ENCODE measurements around the gene LIMK1.
"Not testable (repeated sequence)": the region's sequence is repeated elsewhere in the genome, so short reads cannot be mapped to it uniquely, and the experiment has no call there.

Gene LIMK1

DNA sequence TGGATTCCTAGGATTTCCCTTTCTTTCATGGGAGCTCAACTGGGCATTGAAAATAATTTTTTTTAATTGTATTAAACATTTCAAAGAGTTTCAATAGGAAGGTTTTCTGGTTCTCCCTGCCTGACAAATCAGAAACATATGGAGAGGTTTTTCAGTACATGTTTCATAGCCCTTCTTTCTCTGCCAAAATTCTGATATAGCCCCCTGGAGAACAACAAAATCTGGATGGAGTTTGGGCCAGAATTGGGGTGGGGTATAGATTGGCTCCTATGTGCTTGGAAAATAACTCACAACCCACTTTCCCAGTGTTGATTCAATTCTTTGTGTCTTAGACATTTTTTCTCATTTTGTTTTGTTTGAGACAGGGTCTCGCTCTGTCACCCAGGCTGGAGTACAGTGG is 66.0 kb downstream of the LIMK1 start:
- WGBS (ENCODE audit: insufficient coverage, insufficient read length) = no CpG with 5 or more reads among the region's 1 CpG
- H3K27ac ChIP-seq (ENCODE audit: low read length) = no peak overlapping the region
- no peak overlapping the region for H3K4me3 ChIP-seq (ENCODE audit: low read length)
- no peaks in the 10 kb centered on the region for H3K36me3 ChIP-seq (ENCODE audit: control insufficient read depth, insufficient read depth, low read length)
- H3K4me1 ChIP-seq (ENCODE audit: control insufficient read depth, insufficient read depth, low read length) = no peaks in the 10 kb centered on the region
- H3K9me3 ChIP-seq (ENCODE audit: control insufficient read depth, insufficient read depth, low read length) = no peaks in the 10 kb centered on the region
- H3K27me3 ChIP-seq (ENCODE audit: control insufficient read depth, insufficient read depth, low read length) = no peaks in the 10 kb centered on the region
- DNase-seq (ENCODE audit: low read depth, low spot score) = no peak

DNA sequence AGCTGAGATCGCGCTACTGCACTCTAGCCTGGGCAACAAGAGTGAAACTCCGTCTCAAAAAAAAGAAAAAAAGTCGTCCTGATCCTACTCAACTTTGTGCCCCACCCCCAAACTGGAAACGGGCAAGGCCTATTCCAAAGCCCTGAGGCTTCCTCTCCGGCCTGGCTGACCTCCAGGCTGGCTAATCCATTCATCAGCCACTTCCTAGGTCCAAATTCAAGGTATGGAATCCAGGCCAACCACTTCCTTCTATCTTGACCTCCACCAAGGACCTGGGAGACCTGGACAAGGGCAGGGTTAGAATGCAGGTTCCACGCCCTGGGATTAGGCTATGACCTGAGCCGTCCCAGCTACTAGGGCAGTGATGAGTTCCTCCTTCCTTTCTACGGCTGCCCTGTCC is 70.1 kb downstream of the LIMK1 start:
- H3K4me3 ChIP-seq (ENCODE audit: low read length) = no peak overlapping the region
- no peaks in the 10 kb centered on the region for H3K9me3 ChIP-seq (ENCODE audit: control insufficient read depth, insufficient read depth, low read length)
- no peaks in the 10 kb centered on the region for H3K36me3 ChIP-seq (ENCODE audit: control insufficient read depth, insufficient read depth, low read length)
- WGBS (ENCODE audit: insufficient coverage, insufficient read length) = no CpG with 5 or more reads among the region's 9 CpGs
- no peaks in the 10 kb centered on the region for H3K27me3 ChIP-seq (ENCODE audit: control insufficient read depth, insufficient read depth, low read length)
- no peak overlapping the region for H3K27ac ChIP-seq (ENCODE audit: low read length)
- H3K4me1 ChIP-seq (ENCODE audit: control insufficient read depth, insufficient read depth, low read length) = no peaks in the 10 kb centered on the region
- no peak for DNase-seq (ENCODE audit: low read depth, low spot score)

DNA sequence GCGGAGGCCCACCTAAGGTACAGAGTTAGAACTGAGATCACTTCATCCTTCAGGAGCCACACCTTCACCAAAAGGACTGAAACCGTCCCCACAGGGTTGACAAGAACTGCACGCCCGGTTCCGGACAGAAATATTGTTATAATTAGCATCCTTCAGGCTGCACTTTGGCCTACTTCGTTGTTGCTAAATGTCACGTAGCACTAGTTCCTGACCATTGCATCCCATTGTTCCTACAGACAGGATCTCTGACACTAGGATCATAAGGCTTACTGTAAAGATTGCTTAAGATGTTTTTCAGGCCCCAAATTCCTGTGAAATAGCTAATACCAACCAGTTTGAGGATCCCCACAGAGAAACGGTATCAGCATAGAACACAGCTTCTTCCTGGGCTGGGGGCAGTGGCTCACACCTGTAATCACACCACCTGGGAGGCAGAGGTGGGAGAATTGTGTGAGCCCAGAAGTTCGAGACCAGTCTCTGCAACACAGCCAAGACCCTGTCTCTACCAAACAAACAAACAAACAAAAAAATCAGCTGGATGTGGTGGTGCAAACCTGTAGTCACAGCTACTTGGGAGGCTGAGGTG is 72.3 kb downstream of the LIMK1 start:
- WGBS (ENCODE audit: insufficient coverage, insufficient read length) = no CpG with 5 or more reads among the region's 9 CpGs
- no peak overlapping the region for H3K4me3 ChIP-seq (ENCODE audit: low read length)
- no peak overlapping the region for H3K27ac ChIP-seq (ENCODE audit: low read length)
- no peaks in the 10 kb centered on the region for H3K27me3 ChIP-seq (ENCODE audit: control insufficient read depth, insufficient read depth, low read length)
- H3K4me1 ChIP-seq (ENCODE audit: control insufficient read depth, insufficient read depth, low read length) = no peaks in the 10 kb centered on the region
- DNase-seq (ENCODE audit: low read depth, low spot score) = no peak
- no peaks in the 10 kb centered on the region for H3K9me3 ChIP-seq (ENCODE audit: control insufficient read depth, insufficient read depth, low read length)
- no peaks in the 10 kb centered on the region for H3K36me3 ChIP-seq (ENCODE audit: control insufficient read depth, insufficient read depth, low read length)

DNA sequence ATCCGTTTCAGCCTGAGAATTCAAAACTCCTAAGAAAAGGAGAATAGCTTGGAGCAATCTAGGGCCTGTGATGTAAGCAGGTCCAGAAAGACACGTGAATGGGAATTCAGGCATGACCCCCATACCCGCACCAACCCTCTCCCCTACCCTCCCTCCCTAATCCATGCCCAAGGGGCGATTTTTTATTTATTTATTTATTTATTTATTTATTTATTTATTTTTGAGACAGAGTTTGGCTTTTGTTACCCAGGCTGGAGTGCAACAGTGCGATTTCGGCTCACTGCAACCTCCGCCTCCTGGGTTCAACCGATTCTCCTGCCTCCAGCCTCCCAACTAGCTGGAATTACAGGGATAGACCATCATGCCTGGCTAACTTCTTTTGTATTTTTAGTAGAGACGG is 74.0 kb downstream of the LIMK1 start:
- Histone ChIP-seq H3K36me3 (ENCODE audit: control insufficient read depth, insufficient read depth, low read length) (no peaks in the 10 kb centered on the region), H3K9me3 (ENCODE audit: control insufficient read depth, insufficient read depth, low read length) (no peaks in the 10 kb centered on the region), H3K27me3 (ENCODE audit: control insufficient read depth, insufficient read depth, low read length) (no peaks in the 10 kb centered on the region), H3K4me1 (ENCODE audit: control insufficient read depth, insufficient read depth, low read length) (no peaks in the 10 kb centered on the region), H3K27ac (ENCODE audit: low read length) (no peak overlapping the region), H3K4me3 (ENCODE audit: low read length) (no peak overlapping the region)
- WGBS (ENCODE audit: insufficient coverage, insufficient read length) = no CpG with 5 or more reads among the region's 9 CpGs
- DNase-seq (ENCODE audit: low read depth, low spot score) = no peak

DNA sequence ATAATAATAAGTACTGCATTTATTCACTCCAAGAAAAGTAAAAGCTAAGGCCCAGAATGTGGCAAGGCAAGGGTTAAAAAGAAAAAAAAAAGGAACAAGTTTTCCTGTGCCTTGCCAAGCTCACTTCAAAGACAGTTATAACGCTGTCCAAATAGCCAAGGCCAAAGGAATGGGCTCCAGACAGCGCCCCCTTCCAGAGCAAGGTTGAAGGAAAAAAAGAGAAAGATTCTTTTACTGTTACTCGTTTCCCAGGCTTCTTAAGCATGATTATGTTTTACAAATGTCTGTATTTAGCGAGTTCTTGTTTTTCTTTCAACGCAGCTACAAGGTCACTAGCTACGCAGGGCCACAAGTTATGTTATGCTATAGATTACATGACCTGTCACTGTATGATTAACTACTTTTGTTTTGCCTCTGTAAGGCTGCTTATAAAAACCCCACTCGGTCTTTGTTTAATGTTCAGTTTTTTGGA is 81.4 kb downstream of the LIMK1 start:
- no peaks in the 10 kb centered on the region for H3K9me3 ChIP-seq (ENCODE audit: control insufficient read depth, insufficient read depth, low read length)
- no peak overlapping the region for H3K4me3 ChIP-seq (ENCODE audit: low read length)
- no peak overlapping the region for H3K27ac ChIP-seq (ENCODE audit: low read length)
- DNase-seq (ENCODE audit: low read depth, low spot score) = no peak
- no CpG with 5 or more reads among the region's 7 CpGs for WGBS (ENCODE audit: insufficient coverage, insufficient read length)
- no peaks in the 10 kb centered on the region for H3K4me1 ChIP-seq (ENCODE audit: control insufficient read depth, insufficient read depth, low read length)
- H3K36me3 ChIP-seq (ENCODE audit: control insufficient read depth, insufficient read depth, low read length) = no peaks in the 10 kb centered on the region
- H3K27me3 ChIP-seq (ENCODE audit: control insufficient read depth, insufficient read depth, low read length) = no peaks in the 10 kb centered on the region

DNA sequence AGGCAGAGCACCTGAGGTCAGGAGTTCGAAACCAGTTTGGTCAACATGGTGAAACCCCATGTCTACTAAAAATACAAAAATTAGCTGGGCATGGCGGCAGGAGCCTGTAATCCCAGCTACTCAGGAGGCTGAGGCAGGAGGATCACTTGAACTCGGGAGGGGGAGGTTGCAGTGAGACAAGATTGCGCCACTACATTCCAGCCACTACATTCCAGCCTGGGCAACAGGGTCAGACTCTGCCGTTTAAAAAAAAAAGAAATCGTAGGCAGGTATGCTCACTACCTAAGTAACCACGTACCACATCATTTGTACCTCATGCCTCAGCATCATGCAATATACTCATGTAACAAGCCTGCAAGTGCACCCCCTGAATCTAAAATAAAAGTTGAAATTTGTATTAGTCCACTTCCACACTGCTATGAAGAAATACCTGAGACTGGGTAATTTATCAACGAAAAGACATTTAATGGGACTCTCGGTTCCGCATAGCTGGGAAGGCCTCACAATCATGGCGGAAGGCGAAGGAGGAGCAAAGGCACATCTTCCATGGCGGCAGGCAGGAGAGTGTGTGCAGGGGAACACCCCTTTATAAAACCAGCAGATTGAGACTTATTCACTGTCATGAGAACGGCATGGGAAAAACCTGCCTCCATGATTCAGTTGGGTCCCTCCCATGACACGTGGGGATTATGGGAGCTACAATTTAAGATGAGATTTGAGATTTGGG is 82.4 kb downstream of the LIMK1 start:
- H3K27me3 ChIP-seq (ENCODE audit: control insufficient read depth, insufficient read depth, low read length) = no peaks in the 10 kb centered on the region

DNA sequence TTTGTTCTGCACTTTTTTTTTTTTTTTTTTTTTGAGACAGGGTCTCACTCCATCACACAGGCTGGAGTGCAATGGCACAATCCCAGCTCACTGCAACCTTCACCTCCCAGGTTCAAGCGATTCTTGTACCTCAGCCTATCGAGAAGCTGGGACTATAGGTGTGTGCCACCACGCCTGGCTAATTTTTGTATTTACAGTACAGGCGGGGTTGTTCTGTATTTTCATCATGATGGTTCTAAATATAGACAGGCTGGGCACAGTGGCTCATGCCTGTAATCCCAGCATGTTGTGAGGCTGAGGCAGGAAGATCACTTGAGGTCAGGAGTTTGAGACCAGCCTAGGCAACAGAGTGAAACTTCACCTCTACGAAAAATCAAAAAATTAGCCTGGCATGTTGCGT is 83.7 kb downstream of the LIMK1 start:
- not testable (repeated sequence) for H3K36me3 ChIP-seq (ENCODE audit: control insufficient read depth, insufficient read depth, low read length); H3K27ac ChIP-seq (ENCODE audit: low read length); DNase-seq (ENCODE audit: low read depth, low spot score); H3K4me3 ChIP-seq (ENCODE audit: low read length); H3K4me1 ChIP-seq (ENCODE audit: control insufficient read depth, insufficient read depth, low read length); H3K27me3 ChIP-seq (ENCODE audit: control insufficient read depth, insufficient read depth, low read length); H3K9me3 ChIP-seq (ENCODE audit: control insufficient read depth, insufficient read depth, low read length)
- WGBS (ENCODE audit: insufficient coverage, insufficient read length) = no CpG with 5 or more reads among the region's 6 CpGs

More for the DNA sequence above, 82.4 kb downstream of the LIMK1 start:
- no peak overlapping the region for H3K4me3 ChIP-seq (ENCODE audit: low read length)
- H3K36me3 ChIP-seq (ENCODE audit: control insufficient read depth, insufficient read depth, low read length) = no peaks in the 10 kb centered on the region
- no CpG with 5 or more reads among the region's 15 CpGs for WGBS (ENCODE audit: insufficient coverage, insufficient read length)
- no peaks in the 10 kb centered on the region for H3K9me3 ChIP-seq (ENCODE audit: control insufficient read depth, insufficient read depth, low read length)
- no peaks in the 10 kb centered on the region for H3K4me1 ChIP-seq (ENCODE audit: control insufficient read depth, insufficient read depth, low read length)
- DNase-seq (ENCODE audit: low read depth, low spot score) = no peak
- no peak overlapping the region for H3K27ac ChIP-seq (ENCODE audit: low read length)

Data from iPS DF 6.9 (cell line).